Suprapubic skin (tissue), 3 donors: ENCODE data around the gene GNL1.

ENCODE experiments used
- CTCF ChIP-seq, 2 donors: fragments of 200-600 bp in 1 of 2; fragments of 450-650 bp in 1 of 2; sonication (generic) in 1 of 2; IDR thresholded peaks; one replicate each; pipeline ENCODE4 v1.5.1; 2016 to 2019; ENCODE audit warnings: antibody characterized with exemption in 2 of 2, mild to moderate bottlenecking in 1 of 2, moderate library complexity in 1 of 2
- POLR2AphosphoS5 ChIP-seq, 3 donors: sonication (generic); formaldehyde crosslinking; IDR thresholded peaks; one replicate each; pipeline ENCODE4 v1.6.1; 2017; ENCODE audit warnings: antibody characterized with exemption in 3 of 3

- no peak for TF ChIP-seq CTCF (IDR thresholded peaks at IDR 0.05)
- no peak for TF ChIP-seq POLR2AphosphoS5 (IDR thresholded peaks at IDR 0.05)
Measured at GRCh38 chr6:30507849-30508827, 48.2 kb downstream of the GNL1 start.
